Nephron progenitor cell (in vitro differentiated cells): ENCODE data around the gene KRTAP10-4.
A peak's percentile ranks its signal among the peaks of the same experiment; 100 is the strongest.

Source experiments
- DNase-seq: peaks from one replicate; pipeline ENCODE4 v3.0.0; 2021
- H3K27ac Mint-ChIP-seq: 2 replicates; pipeline ENCODE4 v1.8.0; 2021; ENCODE audit warnings: mild to moderate bottlenecking, moderate library complexity, mixed read lengths
- H3K27me3 Mint-ChIP-seq: 2 replicates; pipeline ENCODE4 v1.8.0; 2021; ENCODE audit warnings: mild to moderate bottlenecking, low read depth, mixed read lengths; ENCODE audit not compliant: poor library complexity
- H3K36me3 Mint-ChIP-seq: 2 replicates; pipeline ENCODE4 v1.8.0; 2021; ENCODE audit warnings: low read depth, mixed read lengths
- H3K4me1 Mint-ChIP-seq: 2 replicates; pipeline ENCODE4 v1.8.0; 2021; ENCODE audit warnings: mixed read lengths
- H3K4me3 Mint-ChIP-seq: 2 replicates; pipeline ENCODE4 v1.8.0; 2021; ENCODE audit warnings: mild to moderate bottlenecking, moderate library complexity, mixed read lengths
- H3K9me3 Mint-ChIP-seq: 2 replicates; pipeline ENCODE4 v1.8.0; 2021; ENCODE audit warnings: mild to moderate bottlenecking, moderate library complexity, mixed read lengths
- TF ChIP-seq, protein P1 (sequence below): fragments of 200-600 bp; sonication (generic); IDR thresholded peaks from 2 replicates; pipeline ENCODE4 v1.5.0; 2021; ENCODE audit warnings: antibody characterized with exemption

Gene KRTAP10-4

DNA sequence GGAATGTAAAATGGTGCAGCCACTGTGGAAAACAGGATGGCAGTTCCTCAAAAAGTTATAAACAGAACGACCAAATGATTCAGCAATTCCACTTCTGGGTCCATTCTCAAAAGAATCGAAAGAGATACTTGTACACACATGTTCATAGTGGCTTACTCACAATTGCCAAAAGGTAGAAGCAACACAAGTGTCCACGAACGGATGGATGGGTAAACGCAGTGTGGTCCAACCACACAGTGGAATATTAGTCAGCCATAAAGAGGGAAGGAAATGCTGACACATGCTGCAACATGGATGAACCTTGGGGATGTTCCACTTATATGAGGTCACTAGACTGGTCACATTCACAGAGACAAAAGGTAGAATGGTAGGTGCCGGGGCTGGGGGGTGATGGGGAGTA, 38.8 kb upstream of the KRTAP10-4 start:
- no peak for DNase-seq
- peaks cover 10% of the 10 kb centered on the region for H3K4me1 Mint-ChIP-seq
- H3K27ac Mint-ChIP-seq: peak overlapping the region; percentile 39
- no peaks in the 10 kb centered on the region for H3K9me3 Mint-ChIP-seq
- H3K36me3 Mint-ChIP-seq: no peaks in the 10 kb centered on the region
- peaks cover 11% of the 10 kb centered on the region for H3K27me3 Mint-ChIP-seq
- TF ChIP-seq, protein P1, sequence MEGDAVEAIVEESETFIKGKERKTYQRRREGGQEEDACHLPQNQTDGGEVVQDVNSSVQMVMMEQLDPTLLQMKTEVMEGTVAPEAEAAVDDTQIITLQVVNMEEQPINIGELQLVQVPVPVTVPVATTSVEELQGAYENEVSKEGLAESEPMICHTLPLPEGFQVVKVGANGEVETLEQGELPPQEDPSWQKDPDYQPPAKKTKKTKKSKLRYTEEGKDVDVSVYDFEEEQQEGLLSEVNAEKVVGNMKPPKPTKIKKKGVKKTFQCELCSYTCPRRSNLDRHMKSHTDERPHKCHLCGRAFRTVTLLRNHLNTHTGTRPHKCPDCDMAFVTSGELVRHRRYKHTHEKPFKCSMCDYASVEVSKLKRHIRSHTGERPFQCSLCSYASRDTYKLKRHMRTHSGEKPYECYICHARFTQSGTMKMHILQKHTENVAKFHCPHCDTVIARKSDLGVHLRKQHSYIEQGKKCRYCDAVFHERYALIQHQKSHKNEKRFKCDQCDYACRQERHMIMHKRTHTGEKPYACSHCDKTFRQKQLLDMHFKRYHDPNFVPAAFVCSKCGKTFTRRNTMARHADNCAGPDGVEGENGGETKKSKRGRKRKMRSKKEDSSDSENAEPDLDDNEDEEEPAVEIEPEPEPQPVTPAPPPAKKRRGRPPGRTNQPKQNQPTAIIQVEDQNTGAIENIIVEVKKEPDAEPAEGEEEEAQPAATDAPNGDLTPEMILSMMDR: no peak
- no peak overlapping the region for H3K4me3 Mint-ChIP-seq

DNA sequence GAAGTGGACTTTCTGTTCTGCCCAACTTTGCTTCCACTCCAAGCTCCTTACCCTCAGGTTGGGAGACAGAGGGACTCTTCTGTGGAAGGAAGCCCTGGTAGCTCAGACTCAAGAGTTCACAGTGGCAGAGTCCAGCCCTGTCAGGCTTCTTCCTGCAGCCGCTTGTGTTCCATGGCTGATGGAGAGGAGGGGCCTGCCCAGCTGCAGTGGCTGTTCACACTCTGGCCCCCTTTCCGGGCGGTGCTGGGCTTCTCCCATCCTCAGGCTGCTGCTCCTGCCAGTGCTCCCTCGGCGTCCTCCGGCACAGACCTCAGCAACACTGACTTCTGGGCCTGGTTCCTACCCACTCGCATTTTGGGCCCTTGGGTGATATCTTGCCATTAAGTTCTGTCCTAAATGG, 37.6 kb upstream of the KRTAP10-4 start:
- no peaks in the 10 kb centered on the region for H3K36me3 Mint-ChIP-seq
- DNase-seq: no peak
- TF ChIP-seq, protein P1: no peak
- no peak overlapping the region for H3K27ac Mint-ChIP-seq
- no peak overlapping the region for H3K4me3 Mint-ChIP-seq
- H3K4me1 Mint-ChIP-seq: peaks cover 19% of the 10 kb centered on the region
- peaks cover 7% of the 10 kb centered on the region for H3K27me3 Mint-ChIP-seq
- no peaks in the 10 kb centered on the region for H3K9me3 Mint-ChIP-seq

DNA sequence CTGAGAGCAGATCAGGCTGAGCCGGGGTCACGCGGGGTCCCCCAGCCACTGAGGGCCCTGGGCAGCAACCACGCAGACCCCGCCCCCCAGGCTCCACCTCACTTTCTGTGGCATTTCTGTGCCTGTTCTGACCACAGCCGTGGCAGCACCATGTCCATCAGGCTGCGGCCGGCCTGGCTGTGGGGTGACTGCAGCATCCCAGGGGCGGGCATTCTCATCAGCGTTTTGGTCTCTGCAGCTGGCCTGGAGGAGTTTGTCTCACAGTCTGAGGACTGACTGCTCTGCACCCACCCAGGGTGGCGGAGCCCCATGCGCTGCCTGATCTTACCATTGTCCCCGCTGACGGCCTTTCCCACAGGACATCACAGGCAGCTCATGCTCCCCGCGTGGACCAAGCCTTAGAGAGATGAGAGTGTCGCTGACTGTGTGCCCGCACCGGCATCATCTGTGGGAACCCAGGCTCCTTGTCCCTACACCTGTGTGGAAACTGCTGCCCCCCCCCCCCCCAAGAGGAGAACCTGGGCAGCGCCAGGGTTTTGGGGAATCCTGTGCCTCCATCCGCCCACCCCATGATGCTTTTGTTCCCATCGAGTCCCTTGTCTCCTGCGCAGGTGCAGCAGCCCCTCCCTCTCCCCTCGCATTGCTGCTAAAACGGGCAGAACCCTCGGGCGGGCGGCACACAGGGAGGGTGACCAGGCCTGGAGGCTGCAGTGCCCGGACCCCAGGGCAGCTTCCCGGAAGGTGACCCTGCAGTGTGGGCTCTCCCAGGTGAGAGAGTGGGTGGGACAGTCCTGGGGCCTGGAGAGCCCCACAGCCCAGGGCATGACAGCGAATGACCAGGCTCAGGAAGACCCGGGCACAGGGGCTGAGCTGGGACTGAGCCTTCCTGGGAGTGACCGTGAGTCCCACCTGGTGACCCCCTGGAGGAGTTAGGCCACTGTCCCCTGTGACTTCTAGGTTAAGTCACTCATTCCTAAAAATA, 35.3 kb upstream of the KRTAP10-4 start:
- Mint-ChIP-seq H3K4me3 (no peak overlapping the region), H3K27ac (no peak overlapping the region), H3K36me3 (no peaks in the 10 kb centered on the region)

DNA sequence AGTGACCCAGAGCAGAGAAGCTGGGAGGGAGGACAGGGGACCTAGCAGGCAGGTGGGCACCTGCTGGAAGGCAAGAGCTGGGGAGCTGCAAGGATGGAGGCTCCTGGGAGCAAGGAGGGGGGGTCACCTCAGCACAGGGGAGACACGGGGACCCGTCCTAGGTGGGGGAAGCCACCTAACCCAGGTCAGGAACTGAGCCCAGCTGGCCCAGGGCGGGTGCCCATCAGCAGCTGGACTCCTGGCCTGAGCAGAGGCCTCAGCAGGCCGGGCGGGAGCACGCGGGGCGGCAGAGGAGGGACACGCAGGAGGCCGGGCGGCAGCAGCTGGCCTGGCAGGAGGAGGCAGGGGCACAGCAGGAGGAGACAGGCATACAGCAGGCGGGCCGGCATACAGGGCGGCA, 34.5 kb upstream of the KRTAP10-4 start:
- Mint-ChIP-seq H3K27ac (no peak overlapping the region), H3K27me3 (peaks cover 2% of the 10 kb centered on the region), H3K4me1 (peaks cover 21% of the 10 kb centered on the region), H3K36me3 (no peaks in the 10 kb centered on the region), H3K9me3 (no peaks in the 10 kb centered on the region), H3K4me3 (no peak overlapping the region)
- DNase-seq: no peak
- TF ChIP-seq, protein P1: no peak

More for the DNA sequence above, 35.3 kb upstream of the KRTAP10-4 start:
- H3K9me3 Mint-ChIP-seq: no peaks in the 10 kb centered on the region
- TF ChIP-seq, protein P1: no peak
- DNase-seq: no peak
- H3K4me1 Mint-ChIP-seq: peaks cover 21% of the 10 kb centered on the region
- H3K27me3 Mint-ChIP-seq: peaks cover 2% of the 10 kb centered on the region

DNA sequence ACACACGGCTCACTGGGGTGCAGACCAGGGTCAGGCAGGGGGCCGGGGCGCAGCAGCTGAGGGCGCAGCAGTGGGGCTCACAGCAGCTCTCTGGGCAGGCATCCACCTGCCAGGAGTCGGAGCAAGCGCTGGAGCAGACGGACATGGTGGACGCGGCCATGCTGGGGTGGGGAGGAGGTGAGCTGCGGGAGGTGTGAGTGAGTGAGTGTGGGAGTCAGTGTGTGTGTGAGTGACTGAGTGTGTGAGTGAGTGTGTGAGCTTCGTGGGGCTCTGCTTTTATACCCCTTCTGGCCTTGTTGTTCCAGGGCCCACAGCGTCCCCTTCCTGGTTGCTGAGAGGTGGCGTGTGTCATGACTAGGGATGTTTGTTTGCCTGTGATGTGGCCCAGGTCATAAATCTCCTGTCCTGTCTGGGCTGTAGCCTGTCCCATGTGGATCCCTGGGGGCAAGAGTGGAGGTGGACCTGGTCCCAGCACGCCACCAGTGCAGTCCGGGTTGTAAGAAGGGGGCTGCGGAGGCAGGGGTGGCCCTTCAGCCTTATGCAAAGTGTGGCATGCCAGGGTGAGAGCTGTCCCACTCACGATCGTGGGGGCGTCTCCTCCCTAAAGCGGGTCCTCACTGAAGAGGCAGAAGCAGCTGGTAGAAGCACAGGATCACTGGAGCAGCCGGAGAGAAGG, 33.4 kb upstream of the KRTAP10-4 start, which contains the start of gene KRTAP10-1:
Gene KRTAP10-1 (minus strand): TSS at position 205 of the 676 bp plus-strand sequence. CDS start 45 bp downstream, at position 160.
- H3K27me3 Mint-ChIP-seq: peaks cover 2% of the 10 kb centered on the region
- no peaks in the 10 kb centered on the region for H3K9me3 Mint-ChIP-seq
- no peak within 1 kb of the TSS for H3K4me3 Mint-ChIP-seq
- H3K27ac Mint-ChIP-seq: peak within 1 kb of the TSS; percentile 53
- H3K36me3 Mint-ChIP-seq: no peaks in the 10 kb centered on the region
- DNase-seq: no peak
- TF ChIP-seq, protein P1: no peak
- H3K4me1 Mint-ChIP-seq: peaks cover 21% of the 10 kb centered on the region
